ENCODE results near the gene SLC44A4. TPM values are rescaled to one million over a fixed set of nuclear protein-coding genes. Genes with fewer than 3 reads are reported as not detected.

The SLC44A4 gene
- polyA plus RNA-seq, 1 donor (not counting 4 experiments of a cell fraction or from before 2014, with no cell fraction given), result 0.25 TPM

DNA sequence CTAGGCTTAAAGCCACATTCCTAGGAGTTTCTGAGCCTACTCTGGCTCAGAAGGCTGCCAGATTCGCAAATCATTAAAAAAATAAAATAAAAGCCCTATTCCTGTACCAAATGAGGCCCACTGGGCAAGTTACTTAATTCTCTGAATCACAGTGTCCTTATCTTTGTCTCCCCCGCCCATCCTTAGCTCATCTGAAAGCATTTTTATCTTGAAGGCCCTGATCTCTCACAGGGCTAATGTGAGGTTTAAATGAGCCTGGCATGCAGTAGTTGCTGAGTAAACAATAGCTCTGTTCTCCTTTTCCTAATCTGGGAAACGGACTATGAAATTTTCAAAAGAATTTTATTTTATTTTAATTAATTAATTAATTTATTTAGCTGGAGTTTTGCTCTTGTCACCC, 25.2 kb upstream of the SLC44A4 start:
- no peak overlapping the region for H3K4me3 ChIP-seq (ENCODE audit: control insufficient read depth in 2 of 3, extremely low read depth in 1 of 3, insufficient read depth in 2 of 3, low read depth in 1 of 3, low read length in 3 of 3)
- no peaks in the 10 kb centered on the region for H4K20me1 ChIP-seq (ENCODE audit: control insufficient read depth, extremely low read depth, insufficient read depth, low read length)
- peaks cover 0 to 1% of the 10 kb centered on the region in 2 experiments for H3K36me3 ChIP-seq (ENCODE audit: control insufficient read depth in 2 of 2, extremely low read depth in 1 of 2, insufficient read depth in 2 of 2, low read length in 2 of 2)
- TF ChIP-seq, protein P1, sequence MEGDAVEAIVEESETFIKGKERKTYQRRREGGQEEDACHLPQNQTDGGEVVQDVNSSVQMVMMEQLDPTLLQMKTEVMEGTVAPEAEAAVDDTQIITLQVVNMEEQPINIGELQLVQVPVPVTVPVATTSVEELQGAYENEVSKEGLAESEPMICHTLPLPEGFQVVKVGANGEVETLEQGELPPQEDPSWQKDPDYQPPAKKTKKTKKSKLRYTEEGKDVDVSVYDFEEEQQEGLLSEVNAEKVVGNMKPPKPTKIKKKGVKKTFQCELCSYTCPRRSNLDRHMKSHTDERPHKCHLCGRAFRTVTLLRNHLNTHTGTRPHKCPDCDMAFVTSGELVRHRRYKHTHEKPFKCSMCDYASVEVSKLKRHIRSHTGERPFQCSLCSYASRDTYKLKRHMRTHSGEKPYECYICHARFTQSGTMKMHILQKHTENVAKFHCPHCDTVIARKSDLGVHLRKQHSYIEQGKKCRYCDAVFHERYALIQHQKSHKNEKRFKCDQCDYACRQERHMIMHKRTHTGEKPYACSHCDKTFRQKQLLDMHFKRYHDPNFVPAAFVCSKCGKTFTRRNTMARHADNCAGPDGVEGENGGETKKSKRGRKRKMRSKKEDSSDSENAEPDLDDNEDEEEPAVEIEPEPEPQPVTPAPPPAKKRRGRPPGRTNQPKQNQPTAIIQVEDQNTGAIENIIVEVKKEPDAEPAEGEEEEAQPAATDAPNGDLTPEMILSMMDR (optimal IDR thresholded peaks at IDR 0.05 in 1 of 3, IDR thresholded peaks at IDR 0.05 in 1 of 3, conservative IDR thresholded peaks at IDR 0.05 in 1 of 3; ENCODE audit: extremely low read depth in 1 of 3, insufficient read depth in 2 of 3, low read length in 3 of 3), result no peak
- TF ChIP-seq EZH2 (IDR thresholded peaks at IDR 0.05; ENCODE audit: low read length), result no peak
- no peak overlapping the region for H3K9ac ChIP-seq (ENCODE audit: control insufficient read depth, extremely low read depth, insufficient read depth, low read length)
- no peak overlapping the region for H2AFZ ChIP-seq (ENCODE audit: control insufficient read depth, low read length)
- H3K79me2 ChIP-seq (ENCODE audit: control insufficient read depth, insufficient read depth, low read length), result no peaks in the 10 kb centered on the region
- H3K27me3 ChIP-seq (ENCODE audit: control insufficient read depth, extremely low read depth, insufficient read depth, low read length), result no peaks in the 10 kb centered on the region
- dilution Hi-C loops (cut with MboI; ENCODE audit: extremely low pct_ligation_motif_present, low sequenced_read_pairs), result no loop called here
- no peak for DNase-seq (ENCODE audit: low read depth, low spot score)
- H3K9me1 ChIP-seq (ENCODE audit: control insufficient read depth, extremely low read depth, insufficient read depth, low read length), result no peaks in the 10 kb centered on the region
- H3K4me1 ChIP-seq (ENCODE audit: control insufficient read depth, extremely low read depth, insufficient read depth, low read length), result peaks cover 6% of the 10 kb centered on the region
- H3K27ac ChIP-seq (ENCODE audit: control insufficient read depth, insufficient read depth, low read length), result no peak overlapping the region
- H3K9me3 ChIP-seq (ENCODE audit: control insufficient read depth, low read depth, low read length), result no peaks in the 10 kb centered on the region
- no peak overlapping the region for H3K4me2 ChIP-seq (ENCODE audit: control insufficient read depth, extremely low read depth, insufficient read depth, low read depth, low read length)
- FAIRE-seq, result no peak

DNA sequence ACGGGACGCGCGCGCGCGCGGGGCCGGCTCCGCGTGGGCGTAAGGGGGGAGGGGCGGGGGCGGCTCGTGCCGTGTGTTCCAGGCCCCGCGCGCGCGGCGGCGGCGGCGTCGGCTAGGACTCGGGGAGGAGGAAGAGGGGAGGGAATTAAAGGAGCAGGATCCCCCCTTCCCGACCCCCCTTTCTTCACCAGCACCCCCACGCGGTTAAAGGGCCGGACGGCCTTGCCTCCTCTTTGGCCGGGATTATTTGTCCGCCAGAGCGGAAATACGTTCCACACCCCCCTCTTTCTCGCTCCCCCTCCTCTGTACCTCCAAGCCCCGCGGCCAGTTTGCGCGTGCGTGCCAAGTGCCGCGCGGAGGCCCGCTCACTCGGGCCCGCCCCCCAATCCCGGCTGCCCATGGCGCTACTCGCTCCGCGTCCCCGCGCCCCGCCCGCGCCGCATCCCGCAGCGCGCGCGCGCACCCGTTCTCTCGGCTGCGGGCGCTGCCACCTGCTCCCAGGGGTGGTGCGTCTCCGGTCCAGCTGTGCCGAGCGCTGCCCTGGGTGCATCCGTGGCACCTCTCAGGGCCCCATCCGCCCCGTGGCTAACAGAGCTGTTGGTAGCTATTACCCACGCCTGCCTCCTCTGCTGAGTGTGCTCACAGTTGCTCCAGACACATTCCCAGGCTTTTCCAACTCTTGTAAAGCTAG, 23.3 kb upstream of the SLC44A4 start, which contains the start of gene ZBTB12:
Gene ZBTB12 (minus strand): TSS at position 134 of the 691 bp plus-strand sequence. CDS start 781 bp downstream, outside the sequence.
- Histone ChIP-seq H3K4me2 (ENCODE audit: control insufficient read depth, extremely low read depth, insufficient read depth, low read depth, low read length) (peak within 1 kb of the TSS; percentile 85), H3K36me3 (ENCODE audit: control insufficient read depth in 2 of 2, extremely low read depth in 1 of 2, insufficient read depth in 2 of 2, low read length in 2 of 2) (peaks cover 0 to 1% of the 10 kb centered on the region in 2 experiments), H3K79me2 (ENCODE audit: control insufficient read depth, insufficient read depth, low read length) (no peaks in the 10 kb centered on the region), H2AFZ (ENCODE audit: control insufficient read depth, low read length) (peak within 1 kb of the TSS; percentile 75), H3K9me3 (ENCODE audit: control insufficient read depth, low read depth, low read length) (no peaks in the 10 kb centered on the region), H3K4me1 (ENCODE audit: control insufficient read depth, extremely low read depth, insufficient read depth, low read length) (peaks cover 10% of the 10 kb centered on the region), H3K4me3 (ENCODE audit: control insufficient read depth in 2 of 3, extremely low read depth in 1 of 3, insufficient read depth in 2 of 3, low read depth in 1 of 3, low read length in 3 of 3) (peak within 1 kb of the TSS; percentile 57 to 78 (median 71)), H3K27ac (ENCODE audit: control insufficient read depth, insufficient read depth, low read length) (peak within 1 kb of the TSS; percentile 31), H3K9me1 (ENCODE audit: control insufficient read depth, extremely low read depth, insufficient read depth, low read length) (no peaks in the 10 kb centered on the region), H4K20me1 (ENCODE audit: control insufficient read depth, extremely low read depth, insufficient read depth, low read length) (no peaks in the 10 kb centered on the region), H3K9ac (ENCODE audit: control insufficient read depth, extremely low read depth, insufficient read depth, low read length) (peak within 1 kb of the TSS; percentile 63), H3K27me3 (ENCODE audit: control insufficient read depth, extremely low read depth, insufficient read depth, low read length) (no peaks in the 10 kb centered on the region)
- dilution Hi-C loops (cut with MboI; ENCODE audit: extremely low pct_ligation_motif_present, low sequenced_read_pairs), result no loop called here
- DNase-seq (ENCODE audit: low read depth, low spot score) (no peak), FAIRE-seq (no peak)
- TF ChIP-seq EZH2 (IDR thresholded peaks at IDR 0.05; ENCODE audit: low read length), result no peak
- TF ChIP-seq, protein P1 (optimal IDR thresholded peaks at IDR 0.05 in 1 of 3, IDR thresholded peaks at IDR 0.05 in 1 of 3, conservative IDR thresholded peaks at IDR 0.05 in 1 of 3; ENCODE audit: extremely low read depth in 1 of 3, insufficient read depth in 2 of 3, low read length in 3 of 3), result no peak
